ENCODE data around the gene MRPL23.

Gene MRPL23

GRCh38 chr11:1919391-1920127 lies 27.6 kb upstream of the MRPL23 start, which contains the start of gene TNNT3:
TNNT3 (plus strand) TSS chr11:1919703; CDS start chr11:1922875, 3,172 bp downstream.
- TF ChIP-seq REST (IDR thresholded peaks at IDR 0.05; ENCODE audit: insufficient read depth in 1 of 2, low read depth in 2 of 2, low read length in 2 of 2) = no peak

- no peak for TF ChIP-seq REST (IDR thresholded peaks at IDR 0.05; ENCODE audit: insufficient read depth in 1 of 2, low read depth in 2 of 2, low read length in 2 of 2)
- no peak for TF ChIP-seq SIN3A (IDR thresholded peaks at IDR 0.05; ENCODE audit: borderline replicate concordance, insufficient read depth, low read length)
- no peak for TF ChIP-seq TAF1 (IDR thresholded peaks at IDR 0.05; ENCODE audit: borderline replicate concordance, insufficient read depth, low read length)
Measured at GRCh38 chr11:1920128-1920908, 26.8 kb upstream of the MRPL23 start.

GRCh38 chr11:1920909-1921573 lies 26.1 kb upstream of the MRPL23 start:
- TF ChIP-seq TAF1 (IDR thresholded peaks at IDR 0.05; ENCODE audit: borderline replicate concordance, insufficient read depth, low read length) (no peak), FOXP2 (optimal IDR thresholded peaks at IDR 0.05; ENCODE audit: borderline replicate concordance, extremely low read depth, extremely low read length, insufficient read depth) (no peak), REST (IDR thresholded peaks at IDR 0.05; ENCODE audit: insufficient read depth in 1 of 2, low read depth in 2 of 2, low read length in 2 of 2) (no peak), POLR2AphosphoS5 (IDR thresholded peaks at IDR 0.05; ENCODE audit: low read depth, low read length) (no peak), SIN3A (IDR thresholded peaks at IDR 0.05; ENCODE audit: borderline replicate concordance, insufficient read depth, low read length) (no peak)

- TF ChIP-seq SIN3A (IDR thresholded peaks at IDR 0.05; ENCODE audit: borderline replicate concordance, insufficient read depth, low read length) (no peak), REST (IDR thresholded peaks at IDR 0.05; ENCODE audit: insufficient read depth in 1 of 2, low read depth in 2 of 2, low read length in 2 of 2) (no peak), FOXP2 (optimal IDR thresholded peaks at IDR 0.05; ENCODE audit: borderline replicate concordance, extremely low read depth, extremely low read length, insufficient read depth) (no peak), POLR2AphosphoS5 (IDR thresholded peaks at IDR 0.05; ENCODE audit: low read depth, low read length) (no peak), TAF1 (IDR thresholded peaks at IDR 0.05; ENCODE audit: borderline replicate concordance, insufficient read depth, low read length) (no peak)
Measured at GRCh38 chr11:1921574-1922141, 25.5 kb upstream of the MRPL23 start.
